Body of pancreas (tissue), 4 donors: Measurements from ENCODE around the gene PNPLA2. TPM values are rescaled to one million over a fixed set of nuclear protein-coding genes. Genes with fewer than 3 reads are reported as not detected.
A peak's percentile ranks its signal among the peaks of the same experiment; 100 is the strongest.

ENCODE experiments used
- ATAC-seq: fragments of 150-250 bp; one replicate; pipeline ENCODE4 v1.9.1; 2016
- DNase-seq, 4 donors: peaks; one replicate each; pipeline ENCODE4 v3.0.0-alpha.2; 2019
- H3K27ac ChIP-seq, 4 donors: fragments of 200-600 bp; sonication (generic); 1 replicate in 3 of 4; 2 replicates in 1 of 4; pipeline versions ENCODE4 v1.5.1 to v1.6.1; 2016 to 2019; ENCODE audit warnings: mild to moderate bottlenecking in 1 of 4, mixed read lengths in 1 of 4, moderate library complexity in 1 of 4
- H3K27me3 ChIP-seq, 2 donors: fragments of 200-600 bp; sonication (generic); one replicate each; pipeline ENCODE4 v1.6.0; 2016; ENCODE audit warnings: mild to moderate bottlenecking in 1 of 2
- H3K36me3 ChIP-seq, 2 donors: fragments of 200-600 bp; sonication (generic); replicated peaks in 1 of 2; 2 replicates each; pipeline ENCODE4 v1.5.1; 2016; ENCODE audit warnings: low read depth in 2 of 2; ENCODE audit not compliant: insufficient read depth in 1 of 2
- H3K4me1 ChIP-seq: fragments of 200-600 bp; sonication (generic); one replicate; pipeline ENCODE4 v1.6.0; 2016
- H3K4me3 ChIP-seq, 2 donors: fragments of 200-600 bp; sonication (generic); 1 replicate in 1 of 2; 2 replicates in 1 of 2; pipeline ENCODE4 v1.5.1; 2016 to 2019
- H3K9me3 ChIP-seq, 3 donors: fragments of 200-600 bp; sonication (generic); 1 replicate in 2 of 3; 2 replicates in 1 of 3; pipeline ENCODE4 v1.5.1; 2016
- CTCF ChIP-seq, 7 experiments: fragments of 450-650 bp in 4 of 7; fragments of 200-600 bp in 3 of 7; sonication (generic) in 3 of 7; IDR thresholded peaks; one replicate each; pipeline ENCODE4 v1.5.1; 2016 to 2019; ENCODE audit warnings: antibody characterized with exemption in 7 of 7
- POLR2A ChIP-seq, 3 donors: fragments of 450-650 bp; IDR thresholded peaks; one replicate each; pipeline ENCODE4 v1.6.1; 2016; ENCODE audit warnings: antibody characterized with exemption in 3 of 3, mild to moderate bottlenecking in 2 of 3
- WGBS, 2 donors: methylation state at CpG; one replicate each; pipeline ENCODE4 v1.1.5; 2017; 5-methylcytosine and 5-hydroxymethylcytosine counted together
- intact Hi-C: fragments of 100-400 bp; cut with DNase I; formaldehyde crosslinking; loops from one replicate; pipeline ENCODE4 v1.15.1; 2023
- total RNA-seq, 2 donors: library from RNA; depleted of rRNA; stranded (reverse); fragments of >200 nt; gene quantifications; one replicate each; pipeline ENCODE4 v1.1.0, GENCODE V29; 2016

The PNPLA2 gene
- total RNA-seq, 2 donors from 2014 or later = 72.1 to 351 TPM

GRCh38 chr11:790721-791564 is 27.8 kb upstream of the PNPLA2 start:
- intact Hi-C loops = no loop called here
- TF ChIP-seq POLR2A (IDR thresholded peaks at IDR 0.05) (no peak), CTCF (IDR thresholded peaks at IDR 0.05) (no peak)
- Histone ChIP-seq H3K9me3 (no peaks in the 10 kb centered on the region), H3K27ac (no peak overlapping the region), H3K4me3 (no peak overlapping the region), H3K4me1 (peaks cover 36% of the 10 kb centered on the region), H3K27me3 (no peaks in the 10 kb centered on the region), H3K36me3 (peaks cover 0 to 5% of the 10 kb centered on the region in 2 donors)
- no peak for DNase-seq
- WGBS, 2 donors = 76 to 86% methylated on average over 12 to 18 of the region's 18 CpGs
- no peak for ATAC-seq

- DNase-seq (no peak), ATAC-seq (no peak)
- peaks cover 45% of the 10 kb centered on the region for H3K4me1 ChIP-seq
- TF ChIP-seq POLR2A (IDR thresholded peaks at IDR 0.05) (no peak), CTCF (IDR thresholded peaks at IDR 0.05) (no peak)
- H3K27ac ChIP-seq = no peak overlapping the region
- intact Hi-C loops = no loop called here
- no peaks in the 10 kb centered on the region for H3K27me3 ChIP-seq
- WGBS, 2 donors = 86 to 87% methylated on average over 11 to 29 of the region's 49 CpGs
- peaks cover 0 to 5% of the 10 kb centered on the region in 2 donors for H3K36me3 ChIP-seq
- no peaks in the 10 kb centered on the region for H3K9me3 ChIP-seq
- no peak overlapping the region for H3K4me3 ChIP-seq
These were observed 26.8 kb upstream of the PNPLA2 start for GRCh38 chr11:791658-792534.

- WGBS, 2 donors = 93 to 96% methylated on average over 4 to 13 of the region's 15 CpGs
- no peak overlapping the region for H3K27ac ChIP-seq
- H3K9me3 ChIP-seq = no peaks in the 10 kb centered on the region
- intact Hi-C loops = no loop called here
- H3K4me1 ChIP-seq = peaks cover 51% of the 10 kb centered on the region
- TF ChIP-seq CTCF (IDR thresholded peaks at IDR 0.05) (no peak), POLR2A (IDR thresholded peaks at IDR 0.05) (no peak)
- DNase-seq = no peak
- peaks cover 0 to 5% of the 10 kb centered on the region in 2 donors for H3K36me3 ChIP-seq
- no peak overlapping the region for H3K4me3 ChIP-seq
- H3K27me3 ChIP-seq = no peaks in the 10 kb centered on the region
- no peak for ATAC-seq
These were observed 26.2 kb upstream of the PNPLA2 start for GRCh38 chr11:792535-792821.

GRCh38 chr11:792873-793272 is 25.8 kb upstream of the PNPLA2 start:
- DNase-seq (no peak), ATAC-seq (no peak)
- TF ChIP-seq CTCF (IDR thresholded peaks at IDR 0.05) (no peak), POLR2A (IDR thresholded peaks at IDR 0.05) (no peak)
- intact Hi-C loops = no loop called here
- Histone ChIP-seq H3K9me3 (no peaks in the 10 kb centered on the region), H3K27me3 (no peaks in the 10 kb centered on the region), H3K27ac (peak overlapping the region in 2 of 4 donors; percentile 93 to 96), H3K4me1 (peaks cover 53% of the 10 kb centered on the region), H3K4me3 (no peak overlapping the region), H3K36me3 (peaks cover 0 to 5% of the 10 kb centered on the region in 2 donors)
- 81% methylated on average over 11 of the region's 13 CpGs; no CpG with 5 or more reads in 1 of the 2 donors for WGBS, 2 donors
